HepG2 (cell line): ENCODE data around the gene TMEM198. TPM values are rescaled to one million over a fixed set of nuclear protein-coding genes. Genes with fewer than 3 reads are reported as not detected.
A peak's percentile ranks its signal among the peaks of the same experiment; 100 is the strongest.

Experiments used
- CEBPZ ChIP-seq: IDR thresholded peaks from 2 replicates; pipeline ENCODE4 v1.6.1; 2012; ENCODE audit warnings: low read length, improper control_type of control experiment
- CENPX ChIP-seq: sonication (generic); formaldehyde crosslinking; IDR thresholded peaks from 2 replicates; pipeline ENCODE4 v1.9.0; 2021; ENCODE audit warnings: mild to moderate bottlenecking, missing genetic modification reagents, moderate library complexity
- FOSL2 ChIP-seq: sonication (generic); formaldehyde crosslinking; IDR thresholded peaks from 2 replicates; pipeline ENCODE4 v1.4.0; 2020; ENCODE audit warnings: missing genetic modification reagents
- HBP1 ChIP-seq: IDR thresholded peaks from 2 replicates; pipeline ENCODE4 v1.6.1; 2016; ENCODE audit warnings: low read depth, control low read depth
- HOXA3 ChIP-seq: sonication (generic); formaldehyde crosslinking; IDR thresholded peaks from 2 replicates; pipeline ENCODE4 v1.5.0; 2020; ENCODE audit warnings: missing genetic modification reagents
- IKZF1 ChIP-seq: fragments of 450-650 bp; IDR thresholded peaks from 2 replicates; pipeline ENCODE4 v1.7.1; 2016
- JUNB ChIP-seq: sonication (generic); formaldehyde crosslinking; IDR thresholded peaks from 2 replicates; pipeline ENCODE4 v1.8.0; 2022; ENCODE audit warnings: missing genetic modification reagents, mild to moderate bottlenecking, borderline replicate concordance
- KDM4B ChIP-seq: sonication (generic); formaldehyde crosslinking; IDR thresholded peaks from 2 replicates; pipeline ENCODE4 v1.4.0; 2020; ENCODE audit warnings: missing genetic modification reagents
- MAX ChIP-seq: IDR thresholded peaks from 2 replicates; pipeline ENCODE4 v1.6.1; 2012; ENCODE audit warnings: inconsistent platforms
- MYPOP ChIP-seq: sonication (generic); formaldehyde crosslinking; IDR thresholded peaks from 2 replicates; pipeline ENCODE4 v1.8.1; 2023; ENCODE audit warnings: mild to moderate bottlenecking, moderate library complexity, missing genetic modification reagents
- NAIF1 ChIP-seq: sonication (generic); formaldehyde crosslinking; IDR thresholded peaks from 2 replicates; pipeline ENCODE4 v1.5.0; 2020; ENCODE audit warnings: mild to moderate bottlenecking, missing genetic modification reagents, borderline replicate concordance
- NCOA5 ChIP-seq: sonication (generic); formaldehyde crosslinking; IDR thresholded peaks from 2 replicates; pipeline ENCODE4 v1.4.0; 2020; ENCODE audit warnings: missing genetic modification reagents
- POLR2AphosphoS5 ChIP-seq: IDR thresholded peaks from 2 replicates; pipeline ENCODE4 v1.6.1; 2012; ENCODE audit warnings: low read depth, low read length
- RBM22 ChIP-seq: fragments of 200-400 bp; formaldehyde crosslinking; optimal IDR thresholded peaks from 2 replicates; pipeline ENCODE3; 2017; ENCODE audit warnings: mild to moderate bottlenecking, low read length, moderate library complexity
- ZBTB2 ChIP-seq: sonication (generic); formaldehyde crosslinking; IDR thresholded peaks from 2 replicates; pipeline ENCODE4 v1.8.0; 2022; ENCODE audit warnings: low read depth, missing genetic modification reagents
- ZC3H13 ChIP-seq: sonication (generic); formaldehyde crosslinking; IDR thresholded peaks from 2 replicates; pipeline ENCODE4 v1.8.1; 2023; ENCODE audit warnings: mild to moderate bottlenecking, missing genetic modification reagents, moderate library complexity
- ZNF343 ChIP-seq: sonication (generic); formaldehyde crosslinking; IDR thresholded peaks from 2 replicates; pipeline ENCODE4 v1.4.0; 2020; ENCODE audit warnings: mild to moderate bottlenecking, missing genetic modification reagents
- ZNF737 ChIP-seq: sonication (generic); formaldehyde crosslinking; IDR thresholded peaks from 2 replicates; pipeline ENCODE4 v1.5.0; 2020; ENCODE audit warnings: missing genetic modification reagents, mild to moderate bottlenecking, borderline replicate concordance
- ZXDC ChIP-seq: sonication (generic); formaldehyde crosslinking; IDR thresholded peaks from 2 replicates; pipeline ENCODE4 v1.5.0; 2020; ENCODE audit warnings: mild to moderate bottlenecking, missing genetic modification reagents
- polyA plus RNA-seq, 8 experiments: library from polyadenylated mRNA; depleted of rRNA in 3 of 8; stranded (reverse) in 7 of 8; unstranded in 1 of 8; fragments of >200 nt; fragmentation: Illumina TruSeq in 4 of 8; extraction: Trizol in 4 of 8; gene quantifications; 2 replicates each; pipeline versions ENCODE4 v1.2.1 to v1.2.3, GENCODE V29; 2011 to 2016; ENCODE audit warnings: low read depth in 4 of 8, missing spikeins in 1 of 8, mixed read lengths in 1 of 8; ENCODE audit not compliant: insufficient read depth in 1 of 8
- total RNA-seq, 5 experiments: library from RNA; depleted of rRNA; stranded (reverse); fragments of >200 nt; fragmentation: Illumina TruSeq; extraction: Trizol; gene quantifications; 2 replicates each; pipeline ENCODE4 v1.2.3, GENCODE V29; 2016; ENCODE audit warnings: low read depth in 1 of 5

Gene TMEM198
- total and polyA plus RNA-seq, 2 of the 13 experiments (the other 11 are each of a cell fraction or from before 2014, with no cell fraction given): 17.3 to 23.5 TPM

GRCh38 chr2:219565130-219566080, 21.6 kb downstream of the TMEM198 start (continued):
- no peak for TF ChIP-seq CEBPZ
- TF ChIP-seq NAIF1 (CRISPR knock-in tag): no peak
- no peak for TF ChIP-seq KDM4B (CRISPR knock-in tag)
- TF ChIP-seq ZNF737 (CRISPR knock-in tag): no peak
- no peak for TF ChIP-seq NCOA5
- TF ChIP-seq HOXA3 (CRISPR knock-in tag): 0 out of 2 replicates have a peak, but pooled peaks have one; percentile 7
- no peak for TF ChIP-seq JUNB
- TF ChIP-seq IKZF1: no peak
- 0 out of 2 replicates have a peak, but pooled peaks have one; percentile 59 for TF ChIP-seq ZXDC (CRISPR knock-in tag)
- TF ChIP-seq RBM22: peak; percentile 20
- TF ChIP-seq ZBTB2 (CRISPR knock-in tag): no peak
- TF ChIP-seq MYPOP (CRISPR knock-in tag): no peak
- TF ChIP-seq HBP1 (CRISPR knock-in tag): no peak
- TF ChIP-seq FOSL2 (CRISPR knock-in tag): no peak
- TF ChIP-seq CENPX: no peak
- no peak for TF ChIP-seq ZNF343
- TF ChIP-seq ZC3H13: peak; percentile 23; the same call in 1 of the 2 replicates
- no peak for TF ChIP-seq MAX
- peak; percentile 38 for TF ChIP-seq POLR2AphosphoS5
